NCI-H146 treated with DMSO at 0.1 percent for 48 hours (cell line): ENCODE measurements around the gene SMTN.

Source experiments
- DNase-seq: peaks from one replicate; lab custom pipeline; 2025; ENCODE audit not compliant: unreplicated experiment; lab: John Stamatoyannopoulos, UW

The SMTN gene

GRCh38 chr22:31125521-31126117 is 44.5 kb downstream of the SMTN start:
- no peak for DNase-seq

GRCh38 chr22:31126128-31126868 is 45.2 kb downstream of the SMTN start:
- DNase-seq: no peak

GRCh38 chr22:31126869-31127175 is 45.7 kb downstream of the SMTN start:
- DNase-seq: no peak

- DNase-seq: no peak
These were observed 46.2 kb downstream of the SMTN start for GRCh38 chr22:31127181-31127772.

- no peak for DNase-seq
These were observed 47.0 kb downstream of the SMTN start for GRCh38 chr22:31128156-31128555.

GRCh38 chr22:31130873-31131272 is 49.8 kb downstream of the SMTN start:
- DNase-seq: no peak

GRCh38 chr22:31133911-31134310 is 52.8 kb downstream of the SMTN start:
- no peak for DNase-seq

- no peak for DNase-seq
These were observed 53.6 kb downstream of the SMTN start for GRCh38 chr22:31134688-31135087.

GRCh38 chr22:31135706-31136105 is 54.6 kb downstream of the SMTN start:
- DNase-seq: no peak

- DNase-seq: no peak
These were observed 55.0 kb downstream of the SMTN start for GRCh38 chr22:31136155-31136554.

- no peak for DNase-seq
These were observed 55.6 kb downstream of the SMTN start for GRCh38 chr22:31136711-31137110.

GRCh38 chr22:31137721-31138120 is 56.6 kb downstream of the SMTN start:
- no peak for DNase-seq

- no peak for DNase-seq
These were observed 57.0 kb downstream of the SMTN start for GRCh38 chr22:31138126-31138525.

GRCh38 chr22:31139066-31139465 is 57.9 kb downstream of the SMTN start:
- no peak for DNase-seq

GRCh38 chr22:31139866-31140716 is 59.0 kb downstream of the SMTN start, which contains the start of gene PLA2G3:
Gene PLA2G3, minus strand, starts transcription at chr22:31140508. Its CDS starts 154 bp downstream, at chr22:31140354.
- DNase-seq: peak; percentile 69

- DNase-seq: no peak
These were observed 59.6 kb downstream of the SMTN start for GRCh38 chr22:31140746-31141145.

GRCh38 chr22:31141551-31141950 is 60.4 kb downstream of the SMTN start:
- no peak for DNase-seq

- no peak for DNase-seq
These were observed 61.2 kb downstream of the SMTN start for GRCh38 chr22:31142285-31142684.

- DNase-seq: no peak
These were observed 61.9 kb downstream of the SMTN start for GRCh38 chr22:31143038-31143437.

- DNase-seq: no peak
These were observed 62.4 kb downstream of the SMTN start for GRCh38 chr22:31143537-31143936.

GRCh38 chr22:31144223-31144622 is 63.1 kb downstream of the SMTN start:
- no peak for DNase-seq

- no peak for DNase-seq
These were observed 67.4 kb downstream of the SMTN start for GRCh38 chr22:31148488-31148887.
